ENCODE data around the gene TMEM229B.

The TMEM229B gene

DNA sequence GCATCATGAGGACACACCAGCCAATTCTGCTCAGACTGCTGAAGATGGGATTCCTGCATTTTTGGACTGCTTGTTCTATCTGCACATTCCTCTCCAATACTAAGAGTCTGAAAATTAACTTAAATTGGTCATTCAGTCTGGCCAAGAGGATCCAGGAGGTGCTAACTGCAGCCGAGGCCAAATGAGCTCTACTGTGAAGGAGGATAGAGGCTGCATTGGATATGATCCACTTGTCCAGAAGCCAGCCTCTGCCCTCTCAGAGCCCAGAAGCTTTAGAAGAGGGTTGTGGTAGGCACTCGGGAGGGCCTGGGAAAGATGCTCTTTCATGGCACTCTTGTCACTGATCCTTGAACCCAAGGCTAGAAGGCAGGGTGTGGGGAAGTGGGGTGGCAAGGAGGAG is 39.4 kb downstream of the TMEM229B start:
- H3K4me3 ChIP-seq (ENCODE audit: low read depth, low read length), result no peak overlapping the region
- no peak for DNase-seq (ENCODE audit: low read depth)
- TF ChIP-seq, protein P1, sequence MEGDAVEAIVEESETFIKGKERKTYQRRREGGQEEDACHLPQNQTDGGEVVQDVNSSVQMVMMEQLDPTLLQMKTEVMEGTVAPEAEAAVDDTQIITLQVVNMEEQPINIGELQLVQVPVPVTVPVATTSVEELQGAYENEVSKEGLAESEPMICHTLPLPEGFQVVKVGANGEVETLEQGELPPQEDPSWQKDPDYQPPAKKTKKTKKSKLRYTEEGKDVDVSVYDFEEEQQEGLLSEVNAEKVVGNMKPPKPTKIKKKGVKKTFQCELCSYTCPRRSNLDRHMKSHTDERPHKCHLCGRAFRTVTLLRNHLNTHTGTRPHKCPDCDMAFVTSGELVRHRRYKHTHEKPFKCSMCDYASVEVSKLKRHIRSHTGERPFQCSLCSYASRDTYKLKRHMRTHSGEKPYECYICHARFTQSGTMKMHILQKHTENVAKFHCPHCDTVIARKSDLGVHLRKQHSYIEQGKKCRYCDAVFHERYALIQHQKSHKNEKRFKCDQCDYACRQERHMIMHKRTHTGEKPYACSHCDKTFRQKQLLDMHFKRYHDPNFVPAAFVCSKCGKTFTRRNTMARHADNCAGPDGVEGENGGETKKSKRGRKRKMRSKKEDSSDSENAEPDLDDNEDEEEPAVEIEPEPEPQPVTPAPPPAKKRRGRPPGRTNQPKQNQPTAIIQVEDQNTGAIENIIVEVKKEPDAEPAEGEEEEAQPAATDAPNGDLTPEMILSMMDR (IDR thresholded peaks at IDR 0.05; ENCODE audit: insufficient read depth, low read depth, low read length, missing control alignments), result no peak

DNA sequence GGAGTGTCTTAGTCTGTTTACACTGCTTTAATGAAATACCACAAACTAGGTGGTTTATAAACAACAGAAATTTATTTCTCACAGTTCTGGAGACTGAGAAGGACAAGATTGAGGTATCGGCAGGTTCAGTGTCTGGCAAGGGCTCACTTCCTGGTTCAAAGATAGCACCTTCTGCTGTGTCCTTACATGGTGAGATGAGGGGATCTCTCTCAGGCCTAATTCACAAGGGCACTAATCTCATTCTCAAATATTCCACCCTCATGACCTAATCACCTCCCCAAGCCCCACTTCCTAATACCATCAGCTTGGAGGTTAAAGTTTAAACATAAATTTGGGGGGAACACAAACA is 41.5 kb downstream of the TMEM229B start:
- no peak overlapping the region for H3K4me3 ChIP-seq (ENCODE audit: low read depth, low read length)
- no peak for DNase-seq (ENCODE audit: low read depth)
- TF ChIP-seq, protein P1 (IDR thresholded peaks at IDR 0.05; ENCODE audit: insufficient read depth, low read depth, low read length, missing control alignments), result no peak

DNA sequence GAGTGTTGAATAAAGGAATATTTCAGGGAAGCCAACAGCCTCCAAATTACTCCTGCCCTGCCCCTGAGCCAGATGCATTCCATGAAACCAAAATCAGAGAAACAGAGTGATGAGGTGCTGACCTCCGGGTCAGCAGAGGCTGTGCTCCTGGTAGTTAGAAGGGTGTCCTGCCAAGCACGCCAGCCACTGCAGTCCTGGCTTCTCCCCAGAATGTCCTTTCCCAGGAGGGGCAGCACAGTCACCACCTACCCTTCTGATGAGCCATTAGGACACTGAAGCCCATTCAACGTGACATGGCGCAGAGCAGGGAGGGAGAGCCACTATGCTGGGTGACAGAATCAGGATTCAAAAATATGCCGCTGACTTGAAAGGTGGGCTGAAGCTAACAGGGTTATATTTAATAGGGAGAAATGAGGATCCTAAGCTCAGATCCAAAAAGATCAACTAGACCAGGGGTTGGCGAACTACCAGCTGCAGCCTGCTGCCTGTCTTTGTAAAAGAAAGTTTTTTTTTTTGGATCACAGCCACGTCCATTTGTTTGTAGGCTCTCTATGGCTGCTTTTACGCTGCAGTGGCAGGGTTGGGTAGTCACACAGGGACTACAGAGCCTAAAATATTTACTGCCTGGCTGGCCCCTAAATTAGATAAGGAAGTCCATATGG is 42.0 kb downstream of the TMEM229B start:
- no peak for DNase-seq (ENCODE audit: low read depth)
- TF ChIP-seq, protein P1 (IDR thresholded peaks at IDR 0.05; ENCODE audit: insufficient read depth, low read depth, low read length, missing control alignments), result no peak
- no peak overlapping the region for H3K4me3 ChIP-seq (ENCODE audit: low read depth, low read length)

DNA sequence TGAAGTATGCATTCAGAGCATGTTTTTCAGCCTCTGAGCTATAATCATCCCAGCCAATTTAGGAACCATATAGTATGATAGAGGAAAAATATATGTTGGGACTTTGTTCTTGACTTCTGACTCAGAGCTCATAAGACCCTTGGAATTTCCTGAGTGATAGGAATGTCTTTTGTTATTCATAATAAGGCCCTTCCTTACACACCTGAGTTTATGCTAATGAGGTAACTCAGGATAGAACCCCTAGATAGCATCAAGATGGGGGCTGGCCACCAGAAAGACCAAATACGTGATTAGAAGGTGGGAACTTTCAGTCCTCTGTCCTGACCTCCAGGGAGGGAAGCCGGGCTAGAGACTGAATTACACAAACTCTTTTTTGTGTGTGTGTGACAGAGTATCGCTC is 44.1 kb downstream of the TMEM229B start:
- DNase-seq (ENCODE audit: low read depth), result no peak
- TF ChIP-seq, protein P1 (IDR thresholded peaks at IDR 0.05; ENCODE audit: insufficient read depth, low read depth, low read length, missing control alignments), result no peak
- H3K4me3 ChIP-seq (ENCODE audit: low read depth, low read length), result no peak overlapping the region

DNA sequence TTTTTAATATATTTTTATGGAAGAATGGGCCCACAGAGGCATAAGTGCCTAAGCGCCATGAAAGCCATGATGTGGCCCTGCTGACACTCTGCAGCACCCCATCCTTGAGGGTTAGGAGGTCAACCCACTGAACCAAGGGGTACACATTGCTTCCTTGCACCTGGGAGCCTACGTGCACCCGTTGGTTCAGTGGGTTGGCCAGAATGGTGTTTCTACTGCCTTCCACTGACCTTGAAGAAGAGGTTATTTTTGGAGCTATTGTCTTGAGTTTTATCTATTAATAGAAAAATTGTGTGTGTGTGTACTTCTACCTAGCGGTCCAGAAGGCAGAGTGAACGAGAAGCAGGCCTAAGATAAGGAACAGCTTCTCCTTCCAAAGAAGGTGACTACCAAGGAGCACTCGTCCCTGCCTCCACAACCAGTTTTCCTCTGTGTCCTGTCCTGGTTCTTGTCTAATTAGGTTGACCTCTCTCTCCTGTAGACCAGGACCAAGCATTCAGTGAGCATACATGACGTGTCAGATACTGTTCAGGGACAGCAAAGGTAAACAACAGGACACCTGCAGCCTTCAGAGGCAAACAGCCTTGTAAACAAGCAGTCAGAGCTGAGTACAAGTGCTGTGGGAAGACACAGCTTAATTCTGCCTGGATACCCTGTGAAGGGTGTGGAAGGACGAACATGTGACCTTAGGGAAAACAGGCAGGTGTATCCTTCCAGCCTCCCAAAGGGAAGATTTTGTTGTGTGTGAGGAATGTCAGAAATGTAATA is 46.2 kb downstream of the TMEM229B start:
- DNase-seq (ENCODE audit: low read depth), result no peak
- TF ChIP-seq, protein P1 (IDR thresholded peaks at IDR 0.05; ENCODE audit: insufficient read depth, low read depth, low read length, missing control alignments), result no peak
- H3K4me3 ChIP-seq (ENCODE audit: low read depth, low read length), result no peak overlapping the region

DNA sequence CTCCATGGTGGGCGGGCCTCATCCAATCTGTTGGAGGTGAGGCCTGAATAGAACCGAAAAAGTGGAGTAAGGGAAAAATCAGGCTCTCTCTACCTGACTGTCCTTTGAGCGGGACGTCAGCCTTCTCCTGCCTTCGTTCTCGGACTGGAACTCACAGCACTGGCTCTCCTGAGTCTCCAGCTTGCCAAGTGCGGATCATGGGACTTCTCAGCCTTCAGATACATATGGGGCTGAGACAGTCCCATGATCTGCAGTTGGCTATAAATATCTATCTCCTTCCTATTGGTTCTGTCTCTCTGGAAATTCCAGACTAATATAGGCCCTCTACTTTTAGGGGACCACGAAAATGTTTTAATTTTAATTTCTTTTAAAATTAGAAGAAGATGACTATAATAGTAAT is 46.8 kb downstream of the TMEM229B start:
- no peak overlapping the region for H3K4me3 ChIP-seq (ENCODE audit: low read depth, low read length)
- TF ChIP-seq, protein P1 (IDR thresholded peaks at IDR 0.05; ENCODE audit: insufficient read depth, low read depth, low read length, missing control alignments), result no peak
- no peak for DNase-seq (ENCODE audit: low read depth)
